Brain microvascular endothelial cell (primary cell): ENCODE measurements around the gene MAJIN.

Source experiments
- DNase-seq: peaks from one replicate; pipeline ENCODE4 v3.0.0-alpha.2; 2020
- H3K27ac ChIP-seq: fragments of 250-450 bp; sonication (Bioruptor Pico); 2 replicates; pipeline ENCODE4 v1.5.1; 2020; ENCODE audit warnings: mild to moderate bottlenecking, moderate library complexity
- H3K27me3 ChIP-seq: fragments of 250-450 bp; sonication (Bioruptor Pico); replicated peaks from 2 replicates; pipeline ENCODE4 v1.5.1; 2020; ENCODE audit warnings: mild to moderate bottlenecking
- H3K36me3 ChIP-seq: fragments of 250-450 bp; sonication (Bioruptor Pico); replicated peaks from 2 replicates; pipeline ENCODE4 v1.5.1; 2020; ENCODE audit warnings: mild to moderate bottlenecking
- H3K4me3 ChIP-seq: 2 replicates; pipeline ENCODE4 v1.5.1; 2011; ENCODE audit warnings: low read depth, mild to moderate bottlenecking, control low read depth, low read length, moderate library complexity
- in situ Hi-C: cut with HindIII; loops from 2 replicates; pipeline ENCODE4 v1.10.0; 2017; ENCODE audit warnings: low sequenced_read_pairs, low pct_ligation_motif_present
- TF ChIP-seq, protein P1 (sequence below): IDR thresholded peaks from 2 replicates; pipeline ENCODE4 v1.5.1; 2011; ENCODE audit warnings: low read depth, mild to moderate bottlenecking, moderate library complexity, low read length, control low read depth, inconsistent platforms; ENCODE audit errors: missing control alignments

The MAJIN gene

DNA sequence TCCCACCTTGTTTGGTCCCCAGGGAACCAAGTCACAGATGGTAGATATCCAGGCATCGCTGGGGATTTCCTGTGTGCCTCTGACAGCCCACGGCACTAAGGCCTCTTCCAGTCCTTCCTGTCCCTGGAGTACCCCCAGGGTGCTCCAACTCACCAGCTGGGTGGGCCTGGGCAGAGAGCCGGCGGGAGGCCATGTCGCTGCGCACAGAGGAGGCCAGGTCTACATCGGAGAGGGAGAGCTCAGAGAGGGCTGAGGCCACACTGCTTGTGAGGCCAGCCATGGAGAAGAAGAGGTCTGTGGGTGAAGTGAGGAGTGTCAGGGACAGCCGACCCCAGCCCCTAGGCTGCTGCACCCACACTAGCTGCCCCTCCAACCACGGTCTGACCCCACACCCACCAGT, 60.2 kb downstream of the MAJIN start:
- Histone ChIP-seq H3K4me3 (no peak overlapping the region), H3K27me3 (no peaks in the 10 kb centered on the region), H3K27ac (no peak overlapping the region), H3K36me3 (peaks cover 55% of the 10 kb centered on the region)
- no peak for DNase-seq
- TF ChIP-seq, protein P1, sequence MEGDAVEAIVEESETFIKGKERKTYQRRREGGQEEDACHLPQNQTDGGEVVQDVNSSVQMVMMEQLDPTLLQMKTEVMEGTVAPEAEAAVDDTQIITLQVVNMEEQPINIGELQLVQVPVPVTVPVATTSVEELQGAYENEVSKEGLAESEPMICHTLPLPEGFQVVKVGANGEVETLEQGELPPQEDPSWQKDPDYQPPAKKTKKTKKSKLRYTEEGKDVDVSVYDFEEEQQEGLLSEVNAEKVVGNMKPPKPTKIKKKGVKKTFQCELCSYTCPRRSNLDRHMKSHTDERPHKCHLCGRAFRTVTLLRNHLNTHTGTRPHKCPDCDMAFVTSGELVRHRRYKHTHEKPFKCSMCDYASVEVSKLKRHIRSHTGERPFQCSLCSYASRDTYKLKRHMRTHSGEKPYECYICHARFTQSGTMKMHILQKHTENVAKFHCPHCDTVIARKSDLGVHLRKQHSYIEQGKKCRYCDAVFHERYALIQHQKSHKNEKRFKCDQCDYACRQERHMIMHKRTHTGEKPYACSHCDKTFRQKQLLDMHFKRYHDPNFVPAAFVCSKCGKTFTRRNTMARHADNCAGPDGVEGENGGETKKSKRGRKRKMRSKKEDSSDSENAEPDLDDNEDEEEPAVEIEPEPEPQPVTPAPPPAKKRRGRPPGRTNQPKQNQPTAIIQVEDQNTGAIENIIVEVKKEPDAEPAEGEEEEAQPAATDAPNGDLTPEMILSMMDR = no peak
- in situ Hi-C loops = no loop called here

DNA sequence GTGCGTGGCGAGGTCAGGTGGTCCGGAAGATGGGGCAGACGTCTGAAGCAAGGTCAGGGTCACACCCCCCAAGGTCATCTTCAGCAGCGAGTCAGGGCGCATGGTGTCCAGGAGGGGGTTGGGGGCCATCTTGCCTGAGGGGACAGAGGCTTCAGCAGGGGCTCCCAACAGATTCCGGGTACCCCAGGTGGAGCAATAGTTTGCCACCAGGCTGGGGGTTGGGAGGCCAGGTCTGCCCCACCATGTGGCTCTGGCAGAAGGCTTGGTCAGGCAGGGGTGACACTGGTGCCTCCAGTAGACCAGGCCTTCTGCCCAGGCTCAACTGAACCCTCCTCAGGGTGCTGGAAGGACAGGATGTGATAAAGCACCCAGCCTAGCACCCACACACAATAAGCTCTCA, 60.8 kb downstream of the MAJIN start:
- peaks cover 61% of the 10 kb centered on the region for H3K36me3 ChIP-seq
- H3K27me3 ChIP-seq = no peaks in the 10 kb centered on the region
- TF ChIP-seq, protein P1 = no peak
- in situ Hi-C loops = no loop called here
- H3K27ac ChIP-seq = no peak overlapping the region
- no peak overlapping the region for H3K4me3 ChIP-seq
- DNase-seq = no peak

DNA sequence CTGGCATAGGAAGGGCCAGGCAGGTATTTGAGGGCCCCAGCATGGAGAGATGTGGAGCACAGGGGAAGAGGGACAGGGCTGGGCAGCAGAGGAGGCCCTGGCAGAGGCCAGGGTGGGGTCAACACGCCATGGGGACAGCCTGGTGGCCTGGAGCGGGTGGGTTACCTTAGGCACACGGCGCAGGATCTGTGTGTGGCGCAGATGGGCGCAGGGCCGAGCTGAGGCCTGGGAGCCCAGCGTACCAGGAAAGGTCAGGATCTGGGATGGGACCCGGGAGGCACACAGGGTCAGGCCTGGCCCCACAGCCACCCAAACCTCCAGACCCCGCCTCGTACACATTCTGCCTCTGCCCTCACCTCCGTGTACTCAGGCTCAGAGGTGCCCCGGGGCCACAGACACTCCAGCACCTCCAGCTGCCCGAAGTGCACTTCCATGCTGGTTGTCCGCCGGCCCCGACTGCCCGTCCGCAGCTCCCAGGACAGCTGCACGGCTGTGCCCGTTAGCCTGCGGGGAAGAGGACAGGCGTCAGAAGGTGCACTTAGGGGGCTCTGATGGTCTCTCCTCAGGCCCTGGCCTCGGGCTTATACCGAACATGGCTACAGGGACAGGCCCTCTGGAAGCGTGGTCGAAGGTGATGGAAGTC, 61.3 kb downstream of the MAJIN start:
- DNase-seq = no peak
- H3K4me3 ChIP-seq = no peak overlapping the region
- in situ Hi-C loops = no loop called here
- H3K27me3 ChIP-seq = no peaks in the 10 kb centered on the region
- H3K27ac ChIP-seq = no peak overlapping the region
- TF ChIP-seq, protein P1 = no peak
- peaks cover 64% of the 10 kb centered on the region for H3K36me3 ChIP-seq

DNA sequence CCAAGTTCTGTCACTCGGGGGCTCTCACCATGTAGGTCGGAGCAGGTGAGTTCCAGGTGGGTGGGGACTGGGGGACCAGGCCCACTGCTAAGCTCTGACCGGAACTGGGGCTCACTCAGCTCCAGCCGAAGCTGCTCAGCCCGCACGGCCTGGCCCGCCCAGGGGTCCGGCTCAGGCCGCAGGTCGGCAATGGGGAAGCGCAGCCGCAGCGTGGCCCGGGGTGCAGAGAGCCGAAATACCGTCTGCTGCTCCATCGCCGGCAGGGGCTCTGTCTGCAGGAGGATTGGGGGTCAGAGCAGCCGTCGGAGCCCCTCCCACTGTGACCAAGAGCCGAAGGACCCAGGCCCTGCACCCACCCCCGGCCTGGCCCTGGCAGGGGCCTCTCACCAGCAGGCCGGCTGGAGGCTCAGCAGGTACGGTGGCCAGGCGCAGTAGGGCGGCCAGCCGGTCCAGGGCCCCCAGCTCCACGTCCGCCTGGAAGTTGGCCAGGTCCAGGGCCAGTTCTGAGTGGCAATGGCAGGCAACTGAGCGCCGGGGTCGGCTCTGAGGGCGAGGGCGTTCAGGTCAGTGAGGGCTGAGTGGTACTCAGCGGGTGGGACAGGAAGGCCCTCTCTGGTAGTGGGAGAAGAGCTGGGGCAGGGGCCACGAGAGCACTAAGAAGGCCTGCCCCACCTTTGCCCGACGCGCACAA, 62.1 kb downstream of the MAJIN start:
- no peak overlapping the region for H3K27ac ChIP-seq
- no peak for DNase-seq
- no peaks in the 10 kb centered on the region for H3K27me3 ChIP-seq
- TF ChIP-seq, protein P1 = no peak
- in situ Hi-C loops = no loop called here
- H3K36me3 ChIP-seq = peaks cover 65% of the 10 kb centered on the region
- H3K4me3 ChIP-seq = no peak overlapping the region

DNA sequence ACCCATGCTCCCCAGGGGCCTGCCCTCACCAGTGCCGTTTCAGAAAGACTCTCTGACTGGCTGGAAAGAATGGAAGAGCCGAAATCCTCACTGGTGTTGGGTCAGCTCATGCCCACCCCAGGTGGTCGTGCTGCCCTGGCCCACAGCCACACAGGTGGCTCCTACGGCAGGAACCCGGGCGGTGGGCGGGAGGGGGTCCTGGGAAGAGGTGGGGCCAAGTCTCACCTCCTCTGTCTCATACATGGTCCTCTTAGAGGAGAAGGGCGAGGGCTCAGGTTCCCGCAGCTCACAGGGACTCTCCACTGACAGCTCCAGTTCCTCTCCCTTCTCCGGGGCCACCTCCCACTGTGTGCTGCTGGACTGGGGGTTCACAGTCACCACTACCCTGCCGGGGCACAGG, 63.1 kb downstream of the MAJIN start:
- Histone ChIP-seq H3K4me3 (no peak overlapping the region), H3K27ac (no peak overlapping the region), H3K27me3 (no peaks in the 10 kb centered on the region), H3K36me3 (peaks cover 64% of the 10 kb centered on the region)
- in situ Hi-C loops = no loop called here
- no peak for DNase-seq
- TF ChIP-seq, protein P1 = no peak

DNA sequence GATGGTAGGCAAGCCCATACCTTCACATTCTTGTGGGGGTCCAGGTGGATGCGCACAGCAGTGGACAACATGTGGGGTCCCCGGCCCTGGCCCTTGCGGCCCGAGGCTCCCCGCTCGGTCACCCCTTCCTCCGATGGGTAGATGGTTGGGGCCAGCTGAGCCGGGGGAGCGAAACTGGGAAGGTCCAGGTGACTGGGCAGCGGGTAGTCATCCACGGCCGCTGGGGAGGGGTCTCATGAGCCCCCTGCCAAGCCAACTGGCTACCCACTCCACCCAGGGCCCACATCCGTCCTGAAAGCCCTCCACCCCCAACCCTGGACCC, 65.6 kb downstream of the MAJIN start:
- H3K36me3 ChIP-seq = peaks cover 60% of the 10 kb centered on the region

More for the DNA sequence above, 65.6 kb downstream of the MAJIN start:
- no peak for DNase-seq
- Histone ChIP-seq H3K27me3 (no peaks in the 10 kb centered on the region), H3K4me3 (no peak overlapping the region), H3K27ac (no peak overlapping the region)
- TF ChIP-seq, protein P1 = no peak
- in situ Hi-C loops = no loop called here
